HG02798 (cell line): ENCODE results near the gene SH3RF1.
A peak's percentile ranks its signal among the peaks of the same experiment; 100 is the strongest.

Experiments
- ATAC-seq: cut with Tn5 transposase; IDR thresholded peaks from one replicate; pipeline ENCODE4 v1.9.1; 2021; ENCODE audit warnings: mild to moderate bottlenecking; ENCODE audit not compliant: unreplicated experiment, poor library complexity

The SH3RF1 gene

GRCh38 chr4:169092889-169093522, 177.8 kb downstream of the SH3RF1 start:
- ATAC-seq: no peak

DNA sequence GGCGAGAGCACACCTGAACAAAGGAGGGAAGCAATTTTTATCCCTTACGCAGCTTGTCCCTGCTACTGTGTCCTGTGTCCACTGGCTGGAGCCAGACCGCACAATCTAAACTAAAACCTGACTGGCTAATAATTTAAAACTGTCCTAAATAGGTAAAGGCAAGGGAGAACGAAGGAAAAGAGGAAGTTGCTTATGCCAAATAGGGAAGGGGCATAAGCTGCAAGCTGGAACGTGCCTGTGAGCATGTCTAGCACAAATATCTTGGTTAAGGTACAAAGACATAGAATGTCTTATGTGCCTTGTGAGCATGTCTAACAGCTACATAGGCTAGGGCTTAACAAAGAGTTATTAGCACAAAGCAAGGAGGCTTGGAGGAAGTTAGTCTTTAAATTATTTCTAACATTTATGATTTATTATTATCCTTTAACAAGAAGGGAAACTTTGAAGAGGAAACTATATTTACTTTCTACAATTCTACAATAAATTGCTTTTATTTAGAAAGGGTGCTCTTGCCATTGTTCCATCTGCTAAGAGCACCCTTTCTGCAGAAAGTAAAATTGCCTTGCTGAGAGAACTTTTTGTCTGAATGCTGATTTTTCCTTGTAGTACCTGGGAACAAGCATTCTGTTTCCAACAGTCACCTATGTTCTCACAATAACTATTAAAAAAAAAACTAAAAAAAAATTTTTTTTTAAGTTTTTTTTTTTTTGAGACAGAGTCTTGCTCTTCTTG, 180.1 kb downstream of the SH3RF1 start:
- no peak for ATAC-seq

GRCh38 chr4:169089004-169089403, 181.8 kb downstream of the SH3RF1 start:
- no peak for ATAC-seq

GRCh38 chr4:169084954-169085353, 185.8 kb downstream of the SH3RF1 start:
- no peak for ATAC-seq

- ATAC-seq: no peak
Measured at GRCh38 chr4:169080981-169081380, 189.8 kb downstream of the SH3RF1 start.

- peak; percentile 87 for ATAC-seq
Measured at GRCh38 chr4:169079942-169080827, 190.6 kb downstream of the SH3RF1 start.

- no peak for ATAC-seq
Measured at GRCh38 chr4:169074117-169074516, 196.6 kb downstream of the SH3RF1 start.

DNA sequence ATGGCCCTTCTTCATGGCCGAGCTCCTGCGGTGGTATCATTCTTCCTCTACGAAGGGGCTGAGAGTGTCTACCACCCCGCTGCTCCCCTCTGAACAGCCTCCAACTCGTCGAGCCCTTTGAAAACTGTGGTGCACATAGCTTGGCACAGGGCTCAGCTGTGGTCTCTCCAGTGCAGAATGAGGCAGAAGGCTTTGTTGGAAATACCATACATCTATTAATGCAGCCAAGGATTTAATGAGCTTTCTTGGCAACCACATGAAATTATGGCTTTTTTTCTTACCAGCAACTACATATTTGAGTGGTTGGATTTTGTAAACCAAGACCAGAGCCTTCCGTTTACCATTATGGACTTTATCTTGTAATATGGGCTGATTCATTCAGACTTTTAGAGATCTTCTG, 199.0 kb downstream of the SH3RF1 start:
- ATAC-seq: no peak

GRCh38 chr4:169070895-169071218, 199.9 kb downstream of the SH3RF1 start:
- peak; percentile 68 for ATAC-seq

DNA sequence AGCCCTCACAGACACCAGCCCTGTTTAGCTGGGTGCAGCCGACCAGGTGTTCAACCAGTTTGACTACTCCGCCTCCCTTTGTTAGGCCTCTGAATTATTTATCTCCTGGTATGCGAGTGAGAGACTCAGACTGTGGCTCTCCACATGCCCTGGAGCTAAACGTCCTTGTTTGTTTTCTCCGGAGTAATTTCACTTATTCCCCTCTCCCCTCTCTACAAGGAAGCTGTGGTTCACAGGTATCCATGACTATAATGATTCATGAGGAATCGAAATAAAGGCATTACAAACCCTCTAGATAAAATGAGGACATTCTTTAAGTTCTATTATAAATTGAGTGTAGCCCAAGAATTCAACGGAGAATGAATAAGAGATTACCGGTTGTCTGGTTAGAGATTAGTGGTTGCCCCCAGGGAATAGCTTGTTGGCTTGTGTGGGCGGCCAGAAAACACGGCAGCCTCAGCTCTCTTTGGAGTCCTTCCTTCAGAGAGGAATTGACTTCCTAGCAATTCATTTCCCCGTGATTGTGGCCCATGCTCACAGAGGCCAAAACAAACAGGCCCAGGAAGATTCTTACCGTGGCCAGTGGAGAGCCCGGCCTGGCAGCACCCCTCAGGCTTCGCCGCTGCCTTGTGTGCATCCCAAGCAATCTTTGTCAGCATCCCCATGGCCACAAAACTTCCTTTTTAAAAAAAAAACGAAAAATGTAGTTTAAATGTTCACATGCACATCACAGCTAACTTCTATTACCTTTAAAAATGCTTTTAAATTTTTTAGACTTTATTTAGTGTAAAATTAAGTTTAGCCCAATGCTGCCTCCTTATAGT, 200.5 kb downstream of the SH3RF1 start:
- no peak for ATAC-seq

- peak; percentile 74 for ATAC-seq
Measured at GRCh38 chr4:169068423-169068822, 202.3 kb downstream of the SH3RF1 start.

GRCh38 chr4:169066934-169067333, 203.8 kb downstream of the SH3RF1 start:
- no peak for ATAC-seq

GRCh38 chr4:169064296-169064695, 206.5 kb downstream of the SH3RF1 start:
- no peak for ATAC-seq

DNA sequence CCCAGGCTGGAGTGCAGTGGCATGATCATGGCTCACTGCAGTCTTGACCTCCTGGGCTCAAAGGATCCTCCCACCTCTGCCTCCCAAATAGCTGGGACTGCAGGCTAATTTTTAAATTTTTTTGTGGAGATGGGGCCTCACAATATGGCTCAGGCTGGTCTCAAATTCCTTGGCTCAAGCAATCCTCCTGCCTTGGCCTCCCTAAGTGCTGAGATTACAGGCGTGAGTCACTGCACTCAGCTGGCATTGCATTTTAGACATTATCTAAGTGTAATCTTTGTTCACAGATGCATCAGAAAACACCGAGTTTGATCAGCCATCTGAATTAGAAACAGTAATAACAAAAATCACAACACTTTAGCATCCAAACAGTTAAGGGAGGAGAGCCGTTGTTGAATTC, 207.3 kb downstream of the SH3RF1 start:
- ATAC-seq: no peak

DNA sequence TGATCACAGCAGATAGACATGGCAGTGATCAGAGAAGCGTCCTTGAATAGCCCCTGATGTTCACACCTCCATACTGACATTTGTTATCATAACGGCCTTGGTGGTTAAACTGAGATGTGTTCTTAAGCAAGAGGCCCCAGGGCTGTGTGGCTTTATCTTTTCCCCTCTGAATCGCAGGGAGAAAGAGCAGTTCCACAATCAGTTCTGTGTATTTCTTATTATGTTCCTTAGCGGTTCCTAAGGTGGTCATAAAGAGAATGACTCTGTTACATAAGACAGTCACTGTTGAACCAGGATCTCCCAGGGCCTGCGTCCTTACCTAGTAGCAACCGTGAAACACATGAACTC, 207.9 kb downstream of the SH3RF1 start:
- no peak for ATAC-seq

GRCh38 chr4:169061386-169061785, 209.4 kb downstream of the SH3RF1 start:
- ATAC-seq: no peak

- no peak for ATAC-seq
Measured at GRCh38 chr4:169060391-169061091, 210.2 kb downstream of the SH3RF1 start.

DNA sequence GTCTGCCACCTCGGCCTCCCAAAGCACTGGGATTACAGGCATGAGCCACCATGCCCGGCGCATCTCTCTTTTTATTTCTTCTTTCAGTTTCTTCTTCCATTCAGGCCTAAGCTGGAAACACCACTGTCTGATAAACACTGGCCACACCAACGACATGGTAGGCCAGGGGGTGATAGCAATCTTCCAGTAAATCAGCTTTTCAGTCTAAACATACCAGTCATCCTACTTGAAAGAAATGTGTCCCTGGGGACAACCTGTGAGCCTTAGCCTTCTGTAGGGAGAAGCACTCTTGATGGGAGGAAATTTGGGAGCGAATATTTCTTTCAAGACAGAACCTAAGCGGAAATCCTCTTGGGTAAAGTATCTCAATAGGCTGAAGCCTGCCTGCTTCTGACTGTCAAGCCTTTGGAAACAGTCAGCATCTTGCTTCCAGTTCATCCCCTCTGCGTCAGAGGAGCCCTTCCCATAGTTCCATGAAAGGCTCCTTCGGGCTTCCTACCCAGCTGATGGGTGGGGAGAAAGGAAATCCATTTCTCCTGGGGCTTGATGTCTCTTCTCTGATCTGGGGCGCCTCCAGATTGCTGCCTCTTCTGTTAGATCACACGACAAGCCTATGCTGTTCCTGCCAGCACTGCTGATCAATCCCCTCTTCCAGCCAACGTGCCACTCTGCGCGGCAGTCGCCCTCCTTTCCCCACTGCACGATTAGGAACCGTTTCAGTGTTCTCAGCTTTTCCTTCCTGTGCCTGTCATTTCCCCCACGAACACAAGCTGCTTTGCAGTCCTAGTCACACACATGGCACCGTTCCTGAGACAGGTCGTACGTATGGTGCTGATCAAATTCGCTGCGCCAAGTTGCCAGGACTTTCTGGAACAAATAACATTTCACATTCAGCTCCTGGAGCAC, 211.2 kb downstream of the SH3RF1 start:
- no peak for ATAC-seq

DNA sequence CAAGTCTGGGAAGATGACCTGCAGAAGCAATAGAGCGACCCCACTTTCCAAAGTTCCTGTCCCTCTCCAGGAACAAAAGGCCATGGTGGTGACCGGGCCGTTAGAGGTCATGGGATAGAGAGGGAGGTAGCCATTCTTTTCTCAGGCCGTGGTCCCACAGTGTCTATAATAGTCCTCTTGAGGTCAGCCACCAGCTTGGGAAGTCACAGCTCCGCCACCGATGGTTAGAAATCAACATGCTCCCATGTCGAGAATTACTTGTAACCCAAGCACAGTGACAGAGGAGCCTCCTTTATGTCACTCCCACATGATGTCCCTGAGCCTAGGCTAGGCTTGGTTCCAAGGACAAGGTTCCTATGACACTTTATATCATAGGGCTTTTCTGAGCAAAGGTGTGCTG, 212.4 kb downstream of the SH3RF1 start:
- no peak for ATAC-seq
